ENCODE data around the gene ATG2B. TPM values are rescaled to one million over a fixed set of nuclear protein-coding genes. Genes with fewer than 3 reads are reported as not detected.

The ATG2B gene
- total and polyA plus RNA-seq, 7 donors: 1.8 to 27.1 (median 17.9) TPM

DNA sequence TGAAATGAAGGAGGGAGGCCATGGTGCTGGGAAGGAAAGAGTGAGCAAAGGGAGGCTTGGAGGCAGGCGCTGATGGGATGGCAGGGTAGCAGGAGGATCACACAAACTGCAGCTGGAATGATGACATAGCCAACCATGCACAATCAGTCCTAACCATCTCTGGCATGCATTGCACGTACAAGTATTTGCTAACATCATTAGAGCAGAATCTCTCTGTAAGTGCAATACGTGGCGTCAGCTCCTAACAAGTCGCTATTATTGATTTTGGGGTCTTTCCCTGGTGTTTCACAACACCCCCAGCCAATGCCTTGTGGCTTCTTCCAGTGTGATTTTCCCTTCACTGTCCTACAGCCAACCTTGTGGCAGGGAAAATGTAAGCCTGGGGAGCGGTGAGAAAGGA lies 88.6 kb downstream of the ATG2B start:
- Histone ChIP-seq H3K36me3 (no peaks in the 10 kb centered on the region), H3K27me3 (no peaks in the 10 kb centered on the region), H3K4me1 (peaks cover 0 to 40% (median 19%) of the 10 kb centered on the region in 4 donors), H3K9me3 (peaks cover 0 to 9% (median 0%) of the 10 kb centered on the region in 4 donors), H3K4me3 (no peak overlapping the region), H3K27ac (peak overlapping the region; percentile 5 to 72 (median 51))
- intact Hi-C loops (cut with DNase I): loop anchor here (2.0 kb wide), 1 partner anchor 276 kb away; no protein-coding TSS in a partner anchor
- TF ChIP-seq POLR2AphosphoS5 (IDR thresholded peaks at IDR 0.05) (peak in 2 of 4 donors; percentile 11 to 31), EP300 (IDR thresholded peaks at IDR 0.05) (no peak)
- 83% methylated on average over 6 of the region's 6 CpGs for WGBS, 2 donors
- DNase-seq: no peak

DNA sequence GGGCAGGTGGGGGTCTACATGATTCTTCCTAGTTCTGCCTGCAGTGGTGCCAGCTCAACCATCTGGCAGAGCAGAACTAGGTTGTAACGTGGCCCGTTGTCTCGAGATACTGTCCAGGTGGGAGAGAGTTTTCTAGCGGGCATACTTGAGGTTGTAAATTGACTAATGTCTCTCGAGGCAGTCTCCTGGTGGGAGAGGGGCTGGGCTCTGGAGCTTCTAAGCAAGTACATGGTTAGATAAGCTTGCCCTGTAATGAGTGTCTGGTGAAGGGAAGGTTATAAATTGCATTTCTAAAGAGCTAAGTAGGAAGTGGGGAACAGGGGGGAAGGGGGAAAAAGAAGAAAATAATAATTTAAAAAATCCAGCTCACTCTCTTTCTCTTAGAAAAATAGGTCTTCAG lies 89.0 kb downstream of the ATG2B start:
- no peaks in the 10 kb centered on the region for H3K36me3 ChIP-seq
- H3K27me3 ChIP-seq: no peaks in the 10 kb centered on the region
- peak overlapping the region in 3 of 4 donors; percentile 6 to 72 (median 61) for H3K27ac ChIP-seq
- 84 to 88% methylated on average over 5 of the region's 5 CpGs for WGBS, 2 donors
- peaks cover 0 to 9% (median 0%) of the 10 kb centered on the region in 4 donors for H3K9me3 ChIP-seq
- DNase-seq: no peak
- TF ChIP-seq POLR2A (IDR thresholded peaks at IDR 0.05) (no peak), EP300 (IDR thresholded peaks at IDR 0.05) (no peak), POLR2AphosphoS5 (IDR thresholded peaks at IDR 0.05) (no peak)
- TF ChIP-seq, protein P1, sequence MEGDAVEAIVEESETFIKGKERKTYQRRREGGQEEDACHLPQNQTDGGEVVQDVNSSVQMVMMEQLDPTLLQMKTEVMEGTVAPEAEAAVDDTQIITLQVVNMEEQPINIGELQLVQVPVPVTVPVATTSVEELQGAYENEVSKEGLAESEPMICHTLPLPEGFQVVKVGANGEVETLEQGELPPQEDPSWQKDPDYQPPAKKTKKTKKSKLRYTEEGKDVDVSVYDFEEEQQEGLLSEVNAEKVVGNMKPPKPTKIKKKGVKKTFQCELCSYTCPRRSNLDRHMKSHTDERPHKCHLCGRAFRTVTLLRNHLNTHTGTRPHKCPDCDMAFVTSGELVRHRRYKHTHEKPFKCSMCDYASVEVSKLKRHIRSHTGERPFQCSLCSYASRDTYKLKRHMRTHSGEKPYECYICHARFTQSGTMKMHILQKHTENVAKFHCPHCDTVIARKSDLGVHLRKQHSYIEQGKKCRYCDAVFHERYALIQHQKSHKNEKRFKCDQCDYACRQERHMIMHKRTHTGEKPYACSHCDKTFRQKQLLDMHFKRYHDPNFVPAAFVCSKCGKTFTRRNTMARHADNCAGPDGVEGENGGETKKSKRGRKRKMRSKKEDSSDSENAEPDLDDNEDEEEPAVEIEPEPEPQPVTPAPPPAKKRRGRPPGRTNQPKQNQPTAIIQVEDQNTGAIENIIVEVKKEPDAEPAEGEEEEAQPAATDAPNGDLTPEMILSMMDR (IDR thresholded peaks at IDR 0.05): no peak
- H3K4me3 ChIP-seq: no peak overlapping the region
- peaks cover 0 to 44% (median 23%) of the 10 kb centered on the region in 4 donors for H3K4me1 ChIP-seq
- intact Hi-C loops (cut with DNase I): loop anchor here (2.0 kb wide), 1 partner anchor 275 kb away; no protein-coding TSS in a partner anchor

DNA sequence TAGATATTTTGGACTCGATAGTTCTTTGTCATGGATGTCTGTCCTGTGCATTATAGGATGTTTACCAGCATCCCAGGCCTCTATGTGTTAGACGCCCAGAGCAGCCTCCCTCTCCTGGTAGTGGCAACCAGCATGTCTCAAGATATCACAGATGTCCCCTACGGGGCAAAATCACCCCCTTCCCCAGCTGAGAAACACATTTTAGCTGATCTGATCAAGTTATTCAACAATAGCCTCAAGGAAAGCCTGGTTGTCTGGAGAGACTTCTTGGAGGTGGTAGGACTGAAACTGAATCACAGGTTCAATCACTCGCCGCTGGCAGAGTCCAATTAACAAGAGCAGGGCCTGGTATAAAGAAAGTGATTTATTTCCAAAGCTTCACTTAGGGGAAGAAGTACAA lies 89.5 kb downstream of the ATG2B start:
- Histone ChIP-seq H3K27me3 (no peaks in the 10 kb centered on the region), H3K27ac (peak overlapping the region in 2 of 4 donors; percentile 61 to 72), H3K4me1 (peaks cover 0 to 49% (median 28%) of the 10 kb centered on the region in 4 donors), H3K9me3 (peaks cover 0 to 9% (median 0%) of the 10 kb centered on the region in 4 donors), H3K36me3 (no peaks in the 10 kb centered on the region), H3K4me3 (no peak overlapping the region)
- TF ChIP-seq POLR2AphosphoS5 (IDR thresholded peaks at IDR 0.05) (no peak), POLR2A (IDR thresholded peaks at IDR 0.05) (no peak), EP300 (IDR thresholded peaks at IDR 0.05) (no peak)
- TF ChIP-seq, protein P1 (IDR thresholded peaks at IDR 0.05): no peak
- 85 to 93% methylated on average over 5 of the region's 5 CpGs for WGBS, 2 donors
- intact Hi-C loops (cut with DNase I): loop anchor here (2.0 kb wide), 1 partner anchor 275 kb away; no protein-coding TSS in a partner anchor
- DNase-seq: no peak

DNA sequence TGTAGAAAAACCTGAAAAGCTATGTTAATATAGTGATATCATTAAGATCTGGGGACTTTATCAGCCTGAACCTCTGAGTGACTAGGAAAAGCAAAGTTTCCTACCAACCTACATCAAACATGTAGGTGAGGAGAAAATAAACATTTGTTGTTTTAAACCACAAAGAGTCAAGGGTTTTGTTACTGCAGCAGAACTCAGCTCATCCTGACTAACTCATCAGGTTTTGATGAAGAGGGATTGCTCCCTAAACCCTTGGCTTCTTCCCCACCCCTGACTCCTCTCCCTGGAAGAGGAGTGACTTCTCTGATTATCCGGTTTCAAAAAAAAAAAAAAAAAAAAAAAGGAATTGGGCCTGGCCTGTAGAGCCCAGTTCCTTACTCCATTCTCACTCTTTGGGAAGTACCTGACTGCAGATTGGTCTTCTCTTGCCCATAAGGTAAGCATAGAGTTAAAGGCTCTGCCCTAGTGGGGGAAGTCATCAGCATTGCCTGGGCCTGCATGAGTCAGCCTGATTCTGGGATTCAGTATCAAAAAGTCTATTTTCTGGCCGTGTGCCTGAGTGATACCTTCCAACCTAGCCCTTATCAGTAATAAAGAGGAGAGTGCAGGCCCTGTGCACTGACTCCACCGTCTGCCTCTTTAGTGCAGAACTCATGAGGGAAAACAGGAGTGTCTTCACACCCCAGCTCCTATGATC lies 90.2 kb downstream of the ATG2B start:
- Histone ChIP-seq H3K27me3 (no peaks in the 10 kb centered on the region), H3K9me3 (peaks cover 0 to 4% (median 0%) of the 10 kb centered on the region in 4 donors), H3K4me3 (no peak overlapping the region), H3K4me1 (peaks cover 0 to 56% (median 33%) of the 10 kb centered on the region in 4 donors), H3K27ac (peak overlapping the region in 1 of 4 donors; percentile 72), H3K36me3 (no peaks in the 10 kb centered on the region)
- WGBS, 2 donors: 31 to 37% methylated on average over 3 of the region's 3 CpGs
- no peak for TF ChIP-seq POLR2A (IDR thresholded peaks at IDR 0.05)
- no peak for DNase-seq
- intact Hi-C loops (cut with DNase I): no loop called here

DNA sequence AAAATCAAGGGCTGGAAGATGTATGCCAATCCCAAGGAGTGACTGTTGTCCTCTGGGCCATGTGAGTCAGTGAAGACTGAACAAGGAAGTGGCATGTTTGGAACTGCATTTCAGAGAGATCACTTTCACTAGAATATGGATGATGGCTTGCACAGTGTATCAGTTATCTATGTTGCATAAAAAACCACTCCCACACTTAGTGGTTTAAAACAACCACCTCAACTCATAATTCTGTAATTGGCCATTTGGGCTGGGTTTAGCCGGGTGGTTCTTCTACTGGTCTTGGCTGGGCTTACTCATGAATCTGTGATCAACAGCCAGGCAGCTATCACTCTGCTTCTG lies 91.7 kb downstream of the ATG2B start:
- H3K36me3 ChIP-seq: no peaks in the 10 kb centered on the region
- DNase-seq: no peak
- peak overlapping the region in 1 of 4 donors; percentile 83 for H3K27ac ChIP-seq
- no peak overlapping the region for H3K4me3 ChIP-seq
- TF ChIP-seq, protein P1 (IDR thresholded peaks at IDR 0.05): no peak
- TF ChIP-seq POLR2A (IDR thresholded peaks at IDR 0.05): no peak
- TF ChIP-seq POLR2AphosphoS5 (IDR thresholded peaks at IDR 0.05): no peak
- no peak for TF ChIP-seq EP300 (IDR thresholded peaks at IDR 0.05)
- WGBS, 2 donors: 62 to 87% methylated on average over 1 of the region's 1 CpG
- peaks cover 0 to 64% (median 43%) of the 10 kb centered on the region in 4 donors for H3K4me1 ChIP-seq
- intact Hi-C loops (cut with DNase I): no loop called here
- H3K9me3 ChIP-seq: no peaks in the 10 kb centered on the region
- H3K27me3 ChIP-seq: no peaks in the 10 kb centered on the region
